Activated naive CD4-positive, alpha-beta T cell (primary cell): ENCODE measurements around the gene SRGAP2B.
"Not testable (repeated sequence)": the region's sequence is repeated elsewhere in the genome, so short reads cannot be mapped to it uniquely, and the experiment has no call there.

Experiments used
- DNase-seq, 4 experiments: peaks; one replicate each; lab custom pipeline; 2025; lab: John Stamatoyannopoulos, UW

Gene SRGAP2B

GRCh38 chr1:144946525-144947480 lies 148.3 kb downstream of the SRGAP2B start:
- DNase-seq = not testable (repeated sequence)

DNA sequence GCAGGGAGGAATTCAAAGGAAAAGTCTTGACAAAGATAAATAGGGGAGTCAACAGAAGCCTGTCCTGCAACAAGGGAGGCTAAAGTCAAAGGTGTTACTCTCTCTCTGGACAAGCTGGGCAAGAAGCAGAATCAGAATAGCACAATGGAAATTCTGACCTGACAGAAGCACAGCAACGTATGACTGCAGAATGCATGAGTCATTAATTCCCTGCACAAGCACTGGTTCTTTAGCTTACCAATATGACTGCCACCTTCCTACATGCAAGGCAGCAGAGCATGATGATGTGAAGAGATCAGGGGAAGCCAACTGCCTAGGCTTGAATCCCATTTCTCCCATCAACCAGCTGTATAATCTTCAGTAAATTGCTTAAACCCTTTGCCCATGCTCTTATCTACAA lies 153.4 kb downstream of the SRGAP2B start:
- not testable (repeated sequence) for DNase-seq

GRCh38 chr1:144940054-144940453 lies 155.1 kb downstream of the SRGAP2B start:
- DNase-seq = not testable (repeated sequence)

GRCh38 chr1:144938627-144939026 lies 156.5 kb downstream of the SRGAP2B start:
- DNase-seq = not testable (repeated sequence)

DNA sequence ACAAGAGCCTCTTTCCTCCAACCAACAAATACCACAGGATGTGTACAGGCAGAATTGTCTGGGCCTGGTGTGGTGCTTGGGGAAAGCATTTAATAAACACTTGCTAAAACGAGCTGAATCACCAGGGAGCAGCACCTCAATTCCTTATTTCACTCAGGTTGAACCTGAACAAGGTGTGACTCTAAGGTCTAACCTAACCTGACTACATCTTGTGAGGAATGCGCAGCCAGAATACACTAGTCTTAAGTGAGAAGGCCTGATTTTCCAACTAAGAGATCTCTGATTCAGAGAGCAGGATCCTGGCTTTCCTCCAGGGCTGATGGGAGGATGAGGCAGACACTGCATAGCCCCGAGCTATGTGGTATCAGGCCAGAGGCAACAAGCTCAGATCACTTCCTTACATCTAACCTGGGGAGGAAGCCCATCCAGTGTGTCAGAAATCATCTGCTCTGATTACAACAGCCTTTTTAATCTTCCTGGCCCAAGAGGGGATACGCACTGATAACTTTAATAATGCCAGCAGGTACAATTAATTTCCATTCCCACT lies 158.9 kb downstream of the SRGAP2B start:
- not testable (repeated sequence) for DNase-seq

DNA sequence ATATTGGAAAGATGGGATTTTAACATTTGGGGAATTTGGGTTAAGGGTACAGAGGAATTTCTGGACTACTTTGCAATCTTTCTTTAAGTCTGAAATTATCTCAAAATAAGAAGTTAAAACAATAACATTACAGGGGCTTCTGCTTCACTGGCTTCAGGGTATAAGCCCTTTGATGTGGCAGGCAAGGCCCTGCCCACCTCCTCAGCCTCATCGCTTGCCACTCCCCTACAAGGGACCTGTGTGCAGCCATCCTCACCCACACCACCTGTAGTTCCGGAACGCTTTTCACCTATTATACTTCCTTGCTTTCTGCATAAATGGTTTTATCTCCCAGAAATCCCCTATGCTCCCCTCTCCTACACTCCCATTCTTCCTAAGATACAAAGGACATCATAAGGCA lies 159.8 kb downstream of the SRGAP2B start:
- not testable (repeated sequence) for DNase-seq

GRCh38 chr1:144933014-144933413 lies 162.1 kb downstream of the SRGAP2B start:
- DNase-seq = not testable (repeated sequence)

DNA sequence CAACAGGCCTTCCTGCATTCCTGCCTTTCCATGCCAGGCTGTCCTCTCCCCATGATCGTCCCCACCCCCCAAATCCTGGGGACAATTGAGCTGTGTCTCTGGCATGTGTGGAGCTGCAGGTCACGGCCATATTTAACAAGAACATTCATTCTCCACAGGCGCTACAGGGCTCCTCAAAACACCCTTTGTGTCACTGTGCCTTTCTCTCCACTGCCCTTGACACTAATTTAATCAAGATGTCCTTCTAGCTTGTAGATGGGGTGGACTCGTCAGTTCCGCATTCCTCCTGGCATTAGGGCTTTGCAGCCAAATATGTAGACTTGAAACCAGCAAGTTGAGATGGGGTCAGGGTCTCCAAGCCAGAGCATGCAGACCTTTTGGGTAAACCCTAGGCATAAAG lies 163.0 kb downstream of the SRGAP2B start:
- DNase-seq = not testable (repeated sequence)

DNA sequence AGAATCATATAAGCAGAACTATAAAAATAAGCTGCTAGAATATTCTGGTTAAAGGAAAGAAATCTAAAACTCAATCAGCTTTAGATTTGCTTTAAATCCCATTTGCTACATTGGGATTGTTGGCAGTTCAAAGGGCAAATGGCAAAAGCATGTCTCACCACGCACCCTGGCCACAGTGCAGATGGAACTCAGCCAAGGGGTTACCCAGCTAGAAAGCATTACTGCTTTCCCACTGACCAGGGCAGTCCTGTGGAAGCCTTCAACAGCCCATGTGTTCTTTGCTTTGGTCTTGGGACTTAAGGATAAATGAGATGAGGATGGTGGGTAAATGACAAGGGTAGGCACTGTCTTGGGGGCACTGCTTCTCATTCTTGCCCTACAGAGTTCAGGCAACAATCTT lies 163.6 kb downstream of the SRGAP2B start:
- DNase-seq = not testable (repeated sequence)

DNA sequence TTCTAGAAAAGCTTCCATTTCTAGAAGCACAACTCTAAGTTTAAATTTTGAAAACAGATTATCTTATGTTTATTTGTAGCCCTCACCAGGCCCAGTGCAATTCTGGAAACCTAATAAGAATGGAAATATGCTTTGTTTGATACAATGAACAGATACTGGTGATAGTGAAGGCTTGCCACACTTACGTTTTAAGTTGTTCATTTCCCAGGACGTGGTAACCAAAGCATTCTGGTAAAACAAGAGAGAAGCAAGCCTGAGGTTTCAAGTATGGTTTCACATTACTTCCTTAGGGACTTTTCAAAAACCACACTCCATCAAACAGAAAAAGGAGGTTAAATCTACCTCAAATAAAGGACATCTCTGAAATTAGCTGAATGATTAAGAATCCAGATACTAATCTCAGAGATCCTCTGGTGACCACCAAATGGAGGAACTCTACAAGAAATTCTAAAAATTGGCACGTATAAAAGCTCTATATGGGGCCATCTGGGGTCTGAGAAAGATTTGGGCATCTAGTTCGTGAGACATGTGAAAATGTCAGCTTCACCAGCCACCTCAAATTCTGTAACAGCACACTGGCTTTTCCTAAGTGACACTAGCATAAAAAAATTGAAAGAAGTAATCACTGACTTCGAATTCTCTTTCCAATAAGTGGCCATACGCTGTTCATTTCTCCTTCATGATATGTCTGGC lies 164.9 kb downstream of the SRGAP2B start:
- DNase-seq = not testable (repeated sequence)

DNA sequence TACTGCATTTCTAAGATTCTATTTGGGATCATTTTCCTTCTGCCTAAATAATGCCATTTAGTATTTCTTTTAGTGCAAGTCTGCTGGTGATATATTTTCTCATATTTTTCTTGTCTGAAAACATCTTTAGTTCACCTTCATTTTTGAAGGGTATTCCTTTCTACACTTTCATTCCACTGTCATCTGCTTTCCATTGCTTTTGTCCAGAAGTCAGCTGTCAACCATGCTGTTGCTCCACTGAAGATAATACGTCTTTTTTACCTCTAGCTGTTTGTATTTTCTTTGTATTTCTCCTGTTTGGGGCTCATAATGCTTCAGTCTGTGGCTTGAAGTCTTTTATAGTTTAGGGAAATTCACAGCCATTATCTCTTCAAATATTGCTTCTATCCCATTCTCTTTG lies 167.8 kb downstream of the SRGAP2B start:
- DNase-seq = not testable (repeated sequence)

DNA sequence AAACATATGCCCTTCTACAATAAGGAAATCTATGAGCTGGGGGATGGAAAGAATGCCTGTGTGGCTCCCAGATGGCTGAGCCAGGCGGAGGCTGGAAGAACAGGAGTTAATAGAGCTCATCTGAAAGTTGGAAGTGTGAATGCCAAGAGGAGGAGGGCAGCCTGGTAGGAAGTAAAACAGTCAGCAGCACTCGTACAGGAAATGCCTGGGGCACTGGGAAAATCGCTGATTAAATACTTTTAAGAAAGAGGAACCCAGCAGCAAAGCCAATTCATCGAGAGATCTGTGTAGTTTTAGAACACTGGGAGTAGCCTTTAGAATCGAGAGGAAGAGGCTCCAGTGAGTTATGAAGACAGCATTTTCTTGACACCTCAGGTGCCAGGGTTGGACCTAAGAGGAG lies 171.5 kb downstream of the SRGAP2B start:
- not testable (repeated sequence) for DNase-seq

DNA sequence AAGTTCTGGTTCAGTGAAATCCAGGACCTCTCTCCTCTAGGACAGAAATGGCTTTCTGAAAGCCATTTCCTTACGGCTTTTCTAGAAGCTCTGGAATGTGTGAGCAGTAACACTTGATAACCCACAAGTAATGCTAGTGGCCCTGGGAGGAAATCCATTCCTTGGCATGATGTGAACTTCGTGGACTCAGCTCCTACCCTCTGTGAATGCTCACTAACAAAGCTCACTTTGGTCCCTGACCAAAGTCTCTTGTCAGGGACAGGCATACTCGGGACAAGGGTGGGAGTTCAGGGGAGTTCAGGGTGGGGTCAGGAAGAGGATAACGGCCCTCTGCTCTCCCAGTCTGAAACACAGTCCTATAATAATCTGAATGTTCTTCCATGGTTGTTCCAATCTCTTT lies 172.3 kb downstream of the SRGAP2B start:
- not testable (repeated sequence) for DNase-seq

DNA sequence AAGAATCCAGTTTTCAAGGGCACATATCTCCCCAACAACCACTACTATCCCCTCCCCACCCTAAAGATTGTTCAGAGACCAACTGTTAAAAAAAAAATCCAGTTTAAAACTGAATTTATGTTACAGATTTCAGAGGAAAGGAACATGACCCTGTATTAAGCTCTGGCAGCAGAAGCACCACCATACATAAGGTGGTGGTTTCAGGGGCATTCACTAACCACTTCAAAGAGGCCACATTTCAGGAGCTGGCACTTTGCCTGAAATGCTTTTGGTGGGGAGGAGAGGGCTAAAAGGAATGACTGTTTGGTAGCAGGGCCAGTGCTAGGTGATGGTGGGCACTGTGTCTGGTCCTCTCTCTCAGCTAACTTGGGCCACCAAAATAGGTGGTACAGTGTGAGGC lies 176.0 kb downstream of the SRGAP2B start:
- not testable (repeated sequence) for DNase-seq

DNA sequence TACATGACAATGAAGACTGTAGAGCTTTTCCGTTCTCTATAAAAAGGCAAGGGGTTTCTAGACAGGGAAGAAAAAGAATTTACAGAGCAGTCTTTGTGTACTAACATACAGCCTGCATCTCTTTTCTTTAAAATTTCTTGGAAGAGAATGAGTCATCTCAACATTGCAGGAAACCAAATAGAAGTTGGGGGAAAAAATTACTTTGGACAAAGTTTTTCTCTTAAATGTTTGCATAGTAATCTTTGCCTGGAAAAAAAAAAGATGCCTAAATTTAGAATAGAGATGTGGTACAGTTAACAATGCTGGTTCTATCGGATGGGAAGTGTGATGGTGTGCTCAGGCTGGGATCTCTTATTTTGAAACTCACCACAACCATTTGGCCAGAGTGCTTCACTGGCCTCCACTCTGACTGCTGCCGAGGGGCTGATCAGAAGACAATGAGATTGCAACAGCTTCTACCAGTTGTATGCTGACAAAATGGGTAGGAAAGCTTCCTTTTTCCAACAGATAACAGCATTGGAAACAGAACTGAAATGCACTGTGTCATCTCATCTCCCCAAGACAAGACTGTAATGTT lies 177.0 kb downstream of the SRGAP2B start:
- DNase-seq = not testable (repeated sequence)

DNA sequence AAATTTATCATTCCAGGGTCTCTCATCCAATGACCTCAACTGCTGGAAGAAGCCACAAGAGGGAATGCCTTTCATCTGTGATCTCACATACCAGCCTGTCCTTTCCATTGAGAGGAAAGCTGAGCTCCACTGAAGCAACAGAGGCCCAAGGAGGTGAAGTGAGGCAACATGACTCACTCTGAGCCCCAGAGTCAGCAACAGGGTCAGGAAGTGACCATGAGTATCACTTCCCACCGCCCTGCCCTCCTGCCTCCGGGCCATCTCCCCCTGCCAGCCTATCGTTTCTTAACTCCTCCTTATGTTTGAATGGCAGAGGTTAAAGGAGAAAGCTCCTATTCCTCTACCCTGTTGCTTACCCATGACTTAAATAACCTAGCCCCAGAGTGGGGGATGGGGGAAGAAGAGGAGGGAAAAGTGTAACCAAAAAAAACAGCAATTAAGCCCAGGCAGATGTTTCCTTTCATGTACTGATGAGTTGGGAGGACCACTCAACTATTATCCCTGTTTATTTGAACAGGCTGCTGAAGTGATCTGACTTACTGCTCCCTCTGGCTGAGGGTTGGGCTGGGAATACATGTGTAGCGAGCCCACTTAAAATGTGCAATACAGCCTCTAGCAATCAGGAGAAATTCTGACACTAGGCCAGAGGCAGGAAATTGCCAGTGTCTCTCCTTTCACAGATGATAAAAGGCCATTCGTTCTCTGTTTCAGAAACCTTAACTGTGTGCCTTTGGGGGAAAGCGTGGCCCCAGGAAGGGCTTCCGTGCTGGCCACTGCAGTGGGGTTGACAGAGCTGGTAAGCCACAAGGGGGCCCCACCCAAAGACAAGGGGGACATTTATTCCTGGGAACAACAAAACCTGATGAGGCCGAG lies 177.7 kb downstream of the SRGAP2B start:
- DNase-seq = not testable (repeated sequence)

- DNase-seq = not testable (repeated sequence)
These were observed 181.0 kb downstream of the SRGAP2B start for GRCh38 chr1:144913977-144914734.

GRCh38 chr1:144913458-144913857 lies 181.7 kb downstream of the SRGAP2B start:
- not testable (repeated sequence) for DNase-seq

- DNase-seq = not testable (repeated sequence)
These were observed 184.4 kb downstream of the SRGAP2B start for GRCh38 chr1:144910729-144911128.

DNA sequence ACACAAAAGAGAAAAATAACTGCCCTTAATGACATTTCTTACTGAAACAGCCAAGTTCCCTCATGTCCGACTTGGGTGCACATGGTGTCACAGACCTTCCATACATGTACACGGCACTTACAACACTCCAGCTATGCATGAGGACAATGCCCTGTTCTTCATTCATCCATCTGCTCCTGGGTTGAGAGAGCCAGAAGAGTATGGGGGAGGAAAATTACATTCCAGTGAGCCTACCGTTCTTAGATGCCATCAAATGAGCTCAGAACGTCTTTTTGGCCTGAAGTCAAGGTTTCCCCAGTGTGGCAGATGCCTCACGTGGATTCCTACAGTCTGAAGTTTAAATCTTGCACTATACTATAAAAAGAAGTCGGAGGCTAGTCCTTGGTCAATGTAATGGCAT lies 194.3 kb downstream of the SRGAP2B start:
- DNase-seq = not testable (repeated sequence)
